Astrocyte of the cerebellum (primary cell): ENCODE results near the gene PIGP.
"Not testable (repeated sequence)": the region's sequence is repeated elsewhere in the genome, so short reads cannot be mapped to it uniquely, and the experiment has no call there.

Experiments used
- DNase-seq: peaks from one replicate; pipeline ENCODE4 v3.0.0-alpha.2; 2011; ENCODE audit warnings: low read depth
- H3K4me3 ChIP-seq: 2 replicates; pipeline ENCODE4 v1.5.1; 2011; ENCODE audit warnings: mild to moderate bottlenecking, low read depth, low read length, moderate library complexity
- in situ Hi-C: cut with HindIII; loops from 2 replicates; pipeline ENCODE4 v1.10.0; 2017; ENCODE audit warnings: low sequenced_read_pairs
- TF ChIP-seq, protein P1 (sequence below): IDR thresholded peaks from 2 replicates; pipeline ENCODE4 v1.5.1; 2012; ENCODE audit warnings: low read length, low read depth, moderate library complexity, mild to moderate bottlenecking; ENCODE audit errors: missing control alignments

The PIGP gene

DNA sequence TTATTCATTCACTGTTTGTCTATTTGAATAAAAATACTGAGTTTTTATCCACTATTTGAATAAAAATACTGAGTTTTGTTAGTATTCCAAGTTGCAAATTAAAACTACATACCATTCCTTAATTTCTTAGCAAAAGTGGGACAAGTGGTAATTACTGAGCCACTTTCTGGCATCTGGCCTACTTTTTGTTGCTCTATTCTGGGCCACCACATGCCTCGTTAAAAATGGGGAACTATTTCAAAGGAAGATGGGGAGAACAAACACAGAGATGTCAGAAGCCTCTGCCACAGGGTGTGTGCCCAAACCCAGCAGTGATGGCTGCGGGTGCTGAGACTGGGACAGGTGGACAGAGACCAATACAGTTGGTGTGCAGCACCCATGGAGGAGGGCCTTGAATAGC, 14.6 kb downstream of the PIGP start:
- in situ Hi-C loops = no loop called here
- no peak overlapping the region for H3K4me3 ChIP-seq

GRCh38 chr21:37057614-37058013, 15.3 kb downstream of the PIGP start:
- in situ Hi-C loops = no loop called here
- TF ChIP-seq, protein P1, sequence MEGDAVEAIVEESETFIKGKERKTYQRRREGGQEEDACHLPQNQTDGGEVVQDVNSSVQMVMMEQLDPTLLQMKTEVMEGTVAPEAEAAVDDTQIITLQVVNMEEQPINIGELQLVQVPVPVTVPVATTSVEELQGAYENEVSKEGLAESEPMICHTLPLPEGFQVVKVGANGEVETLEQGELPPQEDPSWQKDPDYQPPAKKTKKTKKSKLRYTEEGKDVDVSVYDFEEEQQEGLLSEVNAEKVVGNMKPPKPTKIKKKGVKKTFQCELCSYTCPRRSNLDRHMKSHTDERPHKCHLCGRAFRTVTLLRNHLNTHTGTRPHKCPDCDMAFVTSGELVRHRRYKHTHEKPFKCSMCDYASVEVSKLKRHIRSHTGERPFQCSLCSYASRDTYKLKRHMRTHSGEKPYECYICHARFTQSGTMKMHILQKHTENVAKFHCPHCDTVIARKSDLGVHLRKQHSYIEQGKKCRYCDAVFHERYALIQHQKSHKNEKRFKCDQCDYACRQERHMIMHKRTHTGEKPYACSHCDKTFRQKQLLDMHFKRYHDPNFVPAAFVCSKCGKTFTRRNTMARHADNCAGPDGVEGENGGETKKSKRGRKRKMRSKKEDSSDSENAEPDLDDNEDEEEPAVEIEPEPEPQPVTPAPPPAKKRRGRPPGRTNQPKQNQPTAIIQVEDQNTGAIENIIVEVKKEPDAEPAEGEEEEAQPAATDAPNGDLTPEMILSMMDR = no peak
- DNase-seq = no peak
- no peak overlapping the region for H3K4me3 ChIP-seq

More for the DNA sequence above, 14.6 kb downstream of the PIGP start:
- TF ChIP-seq, protein P1 = no peak
- no peak for DNase-seq

GRCh38 chr21:37055271-37055855, 17.5 kb downstream of the PIGP start:
- no peak overlapping the region for H3K4me3 ChIP-seq
- in situ Hi-C loops = no loop called here
- DNase-seq = no peak
- TF ChIP-seq, protein P1 = no peak

GRCh38 chr21:37049741-37050140, 23.1 kb downstream of the PIGP start:
- in situ Hi-C loops, DNase-seq, H3K4me3 ChIP-seq: not testable (repeated sequence)

- H3K4me3 ChIP-seq = no peak overlapping the region
- DNase-seq = no peak
- TF ChIP-seq, protein P1 = no peak
- in situ Hi-C loops = no loop called here
Observed at GRCh38 chr21:37047079-37047478, 25.8 kb downstream of the PIGP start.

DNA sequence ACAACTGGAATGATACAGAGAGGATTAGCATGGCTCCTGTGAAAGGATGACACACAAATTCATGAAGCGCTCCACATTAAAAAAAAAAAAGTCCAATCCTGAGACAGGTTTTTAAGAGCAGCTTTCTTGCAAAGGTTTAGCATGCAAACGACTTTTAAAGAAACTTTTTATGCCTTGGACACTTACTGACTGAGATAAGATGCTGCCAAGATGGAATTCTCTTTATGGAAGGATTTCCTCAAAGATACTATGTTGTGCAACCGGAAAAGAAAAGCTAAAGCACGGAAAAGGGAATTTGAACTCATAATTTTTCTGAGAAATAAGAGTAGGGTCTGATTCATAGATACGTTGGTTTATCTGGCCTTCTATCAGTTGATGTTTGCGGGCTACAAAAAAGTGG, 27.3 kb downstream of the PIGP start:
- DNase-seq = no peak
- H3K4me3 ChIP-seq = no peak overlapping the region
- TF ChIP-seq, protein P1 = no peak
- in situ Hi-C loops = no loop called here

DNA sequence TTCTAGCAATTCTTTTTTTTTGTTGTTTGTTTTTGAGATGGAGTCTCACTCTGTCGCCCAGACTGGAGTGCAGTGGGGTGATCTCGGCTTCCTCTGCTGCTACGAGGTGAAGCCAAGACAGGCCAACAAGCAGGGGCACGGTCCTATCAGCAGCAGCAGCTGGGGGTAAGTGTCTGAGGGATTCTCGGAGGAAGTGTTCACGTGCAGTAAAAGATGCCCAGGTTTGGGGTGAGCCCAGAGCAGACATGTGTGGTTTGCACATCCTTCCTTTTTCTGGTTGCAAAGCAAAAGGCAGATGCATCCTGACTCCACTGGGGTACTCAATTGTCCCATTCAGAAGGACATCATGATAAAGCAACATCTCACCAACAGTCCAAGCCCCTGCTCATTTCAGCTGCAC, 27.7 kb downstream of the PIGP start:
- no peak for DNase-seq
- in situ Hi-C loops = no loop called here
- TF ChIP-seq, protein P1 = no peak
- H3K4me3 ChIP-seq = no peak overlapping the region
